HG03565 (cell line): ENCODE data around the gene FKBP1B.
"Not testable (repeated sequence)": the region's sequence is repeated elsewhere in the genome, so short reads cannot be mapped to it uniquely, and the experiment has no call there.

Source experiments
- ATAC-seq: cut with Tn5 transposase; IDR thresholded peaks from one replicate; pipeline ENCODE4 v1.9.1; 2021; ENCODE audit warnings: mild to moderate bottlenecking, moderate library complexity; ENCODE audit not compliant: unreplicated experiment

Gene FKBP1B

GRCh38 chr2:24100732-24101131 is 51.2 kb downstream of the FKBP1B start:
- not testable (repeated sequence) for ATAC-seq

- ATAC-seq = no peak
Measured at GRCh38 chr2:24101992-24102391, 52.5 kb downstream of the FKBP1B start.

- ATAC-seq = no peak
Measured at GRCh38 chr2:24102677-24103076, 53.1 kb downstream of the FKBP1B start.

- ATAC-seq = no peak
Measured at GRCh38 chr2:24104110-24104650, 54.6 kb downstream of the FKBP1B start.

- no peak for ATAC-seq
Measured at GRCh38 chr2:24104906-24105305, 55.4 kb downstream of the FKBP1B start.

GRCh38 chr2:24105816-24106215 is 56.3 kb downstream of the FKBP1B start:
- ATAC-seq = no peak

- ATAC-seq = no peak
Measured at GRCh38 chr2:24106786-24107185, 57.2 kb downstream of the FKBP1B start.

GRCh38 chr2:24107336-24107735 is 57.8 kb downstream of the FKBP1B start:
- no peak for ATAC-seq

GRCh38 chr2:24109431-24109830 is 59.9 kb downstream of the FKBP1B start:
- ATAC-seq = not testable (repeated sequence)

- ATAC-seq = no peak
Measured at GRCh38 chr2:24110660-24111303, 61.2 kb downstream of the FKBP1B start.

GRCh38 chr2:24111407-24111901 is 61.9 kb downstream of the FKBP1B start:
- ATAC-seq = no peak
